Measurements from ENCODE around the gene SERPINB6. TPM values are rescaled to one million over a fixed set of nuclear protein-coding genes. Genes with fewer than 3 reads are reported as not detected.
A peak's percentile ranks its signal among the peaks of the same experiment; 100 is the strongest.
"Not testable (repeated sequence)": the region's sequence is repeated elsewhere in the genome, so short reads cannot be mapped to it uniquely, and the experiment has no call there.

Gene SERPINB6
- total and polyA plus RNA-seq, 9 of the 15 experiments (the other 6 are each of a cell fraction or from before 2014, with no cell fraction given) = 86.6 to 211 (median 143) TPM

GRCh38 chr6:2934057-2934456 is 37.3 kb downstream of the SERPINB6 start:
- ATAC-seq (no peak), FAIRE-seq (no peak), DNase-seq (ENCODE audit: extremely low read depth in 1 of 4, low spot score in 3 of 4) (no peak)
- Histone ChIP-seq H3K9ac (ENCODE audit: insufficient read depth in 1 of 2, low read depth in 2 of 2, low read length in 2 of 2) (no peak overlapping the region), H3K27ac (ENCODE audit: extremely low read depth, low read depth, low read length) (no peak overlapping the region), H3K4me3 (no peak overlapping the region), H3K79me2 (ENCODE audit: control insufficient read depth, insufficient read depth, low read length) (no peaks in the 10 kb centered on the region), H3K9me3 (replicated peaks; ENCODE audit: control insufficient read depth, insufficient read depth, low read depth, low read length) (0 out of 2 replicates have a peak, but pooled peaks cover 2% of the 10 kb centered on the region), H3K36me3 (ENCODE audit: control insufficient read depth, insufficient read depth, low read length) (no peaks in the 10 kb centered on the region), H2AFZ (ENCODE audit: low read depth, low read length) (no peak overlapping the region), H3K4me2 (ENCODE audit: insufficient read depth, low read length) (no peak overlapping the region), H3K4me1 (replicated peaks in 1 of 2; ENCODE audit: control insufficient read depth in 2 of 2, insufficient read depth in 2 of 2, low read length in 2 of 2) (peaks cover 9 to 17% of the 10 kb centered on the region in 2 experiments; a peak in 4 of 5 replicates), H4K20me1 (replicated peaks; ENCODE audit: control insufficient read depth, insufficient read depth, low read length) (no peaks in the 10 kb centered on the region), H3K9me1 (ENCODE audit: control insufficient read depth, insufficient read depth, low read length) (no peaks in the 10 kb centered on the region), H3K27me3 (ENCODE audit: control insufficient read depth in 2 of 2, insufficient read depth in 2 of 2, low read length in 2 of 2) (no peaks in the 10 kb centered on the region)
- no TSS peak for BruUV-seq (replicated peaks)
- 93% methylated on average over 1 of the region's 1 CpG for WGBS (ENCODE audit: insufficient coverage, low coverage, missing lambda C conversion rate)
- ChIA-PET CTCF (ENCODE audit: low intra/inter-chr PET ratio) (no interaction called here), POLR2A (interaction anchor here (0.8 to 3.8 kb wide), 2 partner anchors 9 to 66 kb away, joined by 3 to 16 read pairs; partner anchors contain the start of gene NQO2)
- in situ Hi-C loops (cut with MboI) = loop anchor here (5.0 kb wide), 2 partner anchors 77 to 147 kb away; no protein-coding TSS in a partner anchor
- TF ChIP-seq NFE2L1 (tag; IDR thresholded peaks at IDR 0.05; ENCODE audit: borderline replicate concordance, low read depth) (peak; percentile 51), ZNF197 (CRISPR knock-in tag; IDR thresholded peaks at IDR 0.05; ENCODE audit: low read depth) (no peak), ZNF316 (IDR thresholded peaks at IDR 0.05) (0 out of 2 replicates have a peak, but pooled peaks have one; percentile 30), MAFG (tag; conservative IDR thresholded peaks at IDR 0.05) (peak; percentile 49), MAFF (IDR thresholded peaks at IDR 0.05; ENCODE audit: low read length) (0 out of 2 replicates have a peak, but pooled peaks have one; percentile 2)
- intact Hi-C loops (cut with micrococcal nuclease) = loop anchor here (5.0 kb wide), 2 partner anchors 118 to 197 kb away; no protein-coding TSS in a partner anchor

GRCh38 chr6:2932911-2933310 is 38.5 kb downstream of the SERPINB6 start:
- BruUV-seq (replicated peaks); H3K9ac ChIP-seq (ENCODE audit: insufficient read depth in 1 of 2, low read depth in 2 of 2, low read length in 2 of 2): not testable (repeated sequence)

More at GRCh38 chr6:2932911-2933310, 38.5 kb downstream of the SERPINB6 start:
- not testable (repeated sequence) for H3K9me1 ChIP-seq (ENCODE audit: control insufficient read depth, insufficient read depth, low read length); H3K36me3 ChIP-seq (ENCODE audit: control insufficient read depth, insufficient read depth, low read length); H3K79me2 ChIP-seq (ENCODE audit: control insufficient read depth, insufficient read depth, low read length); H3K27ac ChIP-seq (ENCODE audit: extremely low read depth, low read depth, low read length); DNase-seq (ENCODE audit: extremely low read depth in 1 of 4, low spot score in 3 of 4); H3K9me3 ChIP-seq (replicated peaks; ENCODE audit: control insufficient read depth, insufficient read depth, low read depth, low read length); H4K20me1 ChIP-seq (replicated peaks; ENCODE audit: control insufficient read depth, insufficient read depth, low read length); FAIRE-seq; H3K4me3 ChIP-seq; ATAC-seq; H3K4me2 ChIP-seq (ENCODE audit: insufficient read depth, low read length); H2AFZ ChIP-seq (ENCODE audit: low read depth, low read length); H3K27me3 ChIP-seq (ENCODE audit: control insufficient read depth in 2 of 2, insufficient read depth in 2 of 2, low read length in 2 of 2)
- CTCF ChIA-PET (ENCODE audit: low intra/inter-chr PET ratio) = interaction anchor here (0.7 to 3.5 kb wide), 5 partner anchors 16 to 146 kb away, joined by 3 to 39 read pairs (median 19); no protein-coding TSS in a partner anchor
- peaks cover 9 to 14% of the 10 kb centered on the region in 2 experiments; a peak in 4 of 5 replicates for H3K4me1 ChIP-seq (replicated peaks in 1 of 2; ENCODE audit: control insufficient read depth in 2 of 2, insufficient read depth in 2 of 2, low read length in 2 of 2)
- POLR2A ChIA-PET = interaction anchor here (0.6 to 3.8 kb wide), 13 partner anchors 10 to 214 kb away, joined by 3 to 16 read pairs (median 3); partner anchors contain the start of genes SERPINB1 and SERPINB9
- in situ Hi-C loops (cut with MboI) (loop anchor here (5.0 kb wide), 2 partner anchors 76 to 146 kb away; no protein-coding TSS in a partner anchor), intact Hi-C loops (cut with micrococcal nuclease) (loop anchor here (1.0 to 5.0 kb wide), 5 partner anchors 56 to 196 kb away; no protein-coding TSS in a partner anchor)
- 70% methylated on average over 11 of the region's 11 CpGs for WGBS (ENCODE audit: insufficient coverage, low coverage, missing lambda C conversion rate)

Measured in K562 (cell line).